GM12891 (cell line): ENCODE data around the gene CARD9.

Experiments used
- POLR2A ChIP-seq: IDR thresholded peaks from 2 replicates; pipeline ENCODE4 v1.6.1; 2011; ENCODE audit warnings: low read depth, low read length, control low read depth
- POLR2AphosphoS5 ChIP-seq: IDR thresholded peaks from 2 replicates; pipeline ENCODE4 v1.6.1; 2011; ENCODE audit warnings: low read depth, low read length, control low read depth
- SPI1 ChIP-seq: IDR thresholded peaks from 2 replicates; pipeline ENCODE4 v1.6.1; 2011; ENCODE audit warnings: low read depth, low read length, control low read depth
- TAF1 ChIP-seq: IDR thresholded peaks from 2 replicates; pipeline ENCODE4 v1.6.1; 2011; ENCODE audit warnings: low read depth, low read length, control low read depth

DNA sequence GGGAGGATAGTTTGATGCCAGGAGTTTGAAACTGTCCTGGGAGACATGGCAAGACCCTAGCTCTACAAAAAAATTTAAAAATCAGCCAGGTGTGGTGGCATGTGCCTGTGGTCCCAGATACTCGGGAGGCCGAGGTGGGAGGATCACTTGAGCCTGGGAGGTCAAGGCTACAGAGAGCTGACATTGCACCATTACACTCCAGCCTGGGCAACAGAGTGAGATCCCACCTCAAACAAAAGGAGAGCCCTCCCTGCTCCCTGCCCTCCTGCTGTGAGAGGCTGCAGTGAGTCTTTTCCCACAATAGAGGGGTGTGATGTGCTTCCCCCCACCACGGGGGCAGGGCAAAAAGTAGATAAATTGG, 59.4 kb downstream of the CARD9 start:
- TF ChIP-seq POLR2A = no peak
- TF ChIP-seq TAF1 = no peak
- no peak for TF ChIP-seq POLR2AphosphoS5
- TF ChIP-seq SPI1 = no peak
